DMS53 (cell line): ENCODE results near the gene KCNN3.

Source experiments
- DNase-seq: peaks from one replicate; lab custom pipeline; 2025; lab: John Stamatoyannopoulos, UW

KCNN3 gene

DNA sequence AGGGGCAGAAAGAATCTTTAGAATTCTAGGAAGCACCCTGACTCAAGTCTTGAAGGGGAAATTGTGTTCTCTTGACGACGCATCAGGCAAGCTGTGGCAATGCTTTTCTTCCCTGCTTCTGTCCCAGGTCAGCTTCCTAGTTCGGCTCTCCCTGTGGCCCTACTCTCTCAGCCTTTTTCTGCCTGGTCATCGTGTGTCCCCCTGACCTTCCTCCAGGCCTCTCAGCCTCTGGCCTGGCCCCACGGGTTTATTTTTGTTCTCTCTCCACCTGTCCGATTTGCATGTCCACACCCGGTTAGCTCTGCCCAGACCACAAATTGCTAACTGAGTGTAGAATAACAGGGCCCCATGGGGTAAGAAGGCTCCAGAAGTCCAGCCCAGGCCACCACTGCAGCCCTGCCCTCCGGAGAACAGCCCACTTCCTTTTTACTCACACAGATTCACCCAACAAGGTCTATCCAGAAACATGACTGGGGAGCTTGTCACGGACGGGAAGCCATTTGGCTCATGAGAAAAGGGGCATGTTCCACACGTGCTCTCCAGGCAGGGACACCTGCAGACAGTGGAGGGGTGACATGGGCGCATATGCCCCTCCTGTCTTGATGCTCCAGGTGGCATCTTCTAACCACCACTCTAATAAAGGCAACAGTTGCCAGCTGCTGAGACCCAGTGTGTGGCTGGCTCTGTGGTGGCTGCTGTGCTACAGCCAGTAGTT is 9.8 kb downstream of the KCNN3 start:
- no peak for DNase-seq

DNA sequence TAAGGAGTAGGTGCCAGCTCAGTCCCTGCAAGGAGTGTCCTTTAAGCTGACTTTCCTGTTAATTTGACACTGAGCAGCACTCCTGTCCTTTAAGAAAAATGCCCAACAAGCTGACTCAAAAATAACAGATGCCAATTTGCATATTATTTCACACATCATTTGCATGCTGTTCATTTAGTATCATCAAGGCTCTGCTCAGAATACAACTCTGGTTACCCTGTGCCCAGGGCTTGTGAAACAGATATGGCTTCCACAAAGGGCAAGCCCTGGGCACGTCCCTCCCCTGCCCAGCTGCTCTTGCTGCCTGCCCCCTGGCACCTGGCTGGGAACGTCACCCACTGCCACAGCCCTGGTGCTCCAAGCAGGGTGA is 10.3 kb downstream of the KCNN3 start:
- no peak for DNase-seq

DNA sequence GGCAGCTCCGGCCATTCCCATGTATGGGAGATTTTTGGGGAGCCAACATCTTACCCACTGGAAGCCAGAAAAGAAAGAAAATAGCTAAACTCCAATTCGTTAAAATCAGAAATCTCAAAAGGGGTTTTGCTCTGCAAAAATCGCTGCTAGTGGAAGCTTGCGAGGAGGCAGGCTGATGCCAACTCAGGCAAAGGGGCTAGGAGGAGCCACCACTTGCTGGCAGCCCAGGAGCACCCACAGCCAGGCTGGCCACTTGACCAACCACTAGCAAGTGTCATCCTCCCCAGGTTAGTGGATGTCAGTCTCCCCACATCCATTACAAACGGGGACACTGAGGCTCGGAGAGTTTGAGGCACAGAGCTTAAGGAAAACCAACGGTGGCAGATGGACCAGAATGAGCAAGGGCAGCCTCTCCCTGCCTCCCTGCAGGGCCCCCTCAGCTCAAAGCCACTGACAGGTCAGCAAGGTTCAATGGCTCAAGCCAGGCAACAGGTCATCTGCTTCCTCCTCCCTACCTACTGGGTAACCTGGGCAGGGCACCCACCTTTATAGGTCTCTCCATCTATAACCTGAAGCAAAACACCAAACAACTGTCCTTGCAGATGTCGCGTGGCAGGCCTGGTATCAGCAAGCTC is 10.8 kb downstream of the KCNN3 start:
- no peak for DNase-seq

DNA sequence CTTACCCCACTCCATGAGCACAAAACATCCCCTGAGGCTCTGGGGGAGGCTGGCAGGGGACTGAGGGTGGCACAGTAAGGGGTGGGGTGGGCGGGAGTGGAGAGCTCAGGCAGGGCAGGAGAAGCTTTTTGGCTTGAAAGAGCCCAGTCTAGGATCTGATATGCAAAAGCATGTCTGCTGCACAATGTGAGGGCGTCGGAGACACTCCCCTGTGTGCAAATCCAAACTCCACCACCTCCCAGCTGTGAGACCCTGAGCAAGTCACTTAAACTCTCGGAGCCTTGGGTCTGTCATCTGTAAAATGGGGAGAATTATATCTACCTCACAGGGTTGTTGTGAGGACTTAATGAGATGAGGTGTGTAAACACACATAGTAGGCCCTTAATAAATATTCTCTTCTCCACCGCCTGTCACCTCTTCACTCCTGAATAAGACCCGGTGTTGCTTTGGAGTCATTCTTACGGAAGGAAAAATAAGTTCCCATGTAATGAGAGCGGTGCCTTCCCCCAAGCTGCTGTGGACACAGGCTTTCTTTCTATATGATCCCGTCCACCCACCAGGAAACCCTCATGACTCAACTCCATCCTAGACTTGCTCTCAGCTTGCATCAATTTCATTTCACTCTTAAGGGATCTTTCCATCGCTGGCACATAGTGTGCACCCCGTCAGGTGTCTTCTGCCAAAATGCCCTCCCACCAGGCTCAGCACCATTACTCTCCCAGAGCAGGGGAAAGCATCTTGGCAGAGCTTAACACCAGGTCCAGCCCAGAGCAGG is 12.5 kb downstream of the KCNN3 start:
- no peak for DNase-seq

DNA sequence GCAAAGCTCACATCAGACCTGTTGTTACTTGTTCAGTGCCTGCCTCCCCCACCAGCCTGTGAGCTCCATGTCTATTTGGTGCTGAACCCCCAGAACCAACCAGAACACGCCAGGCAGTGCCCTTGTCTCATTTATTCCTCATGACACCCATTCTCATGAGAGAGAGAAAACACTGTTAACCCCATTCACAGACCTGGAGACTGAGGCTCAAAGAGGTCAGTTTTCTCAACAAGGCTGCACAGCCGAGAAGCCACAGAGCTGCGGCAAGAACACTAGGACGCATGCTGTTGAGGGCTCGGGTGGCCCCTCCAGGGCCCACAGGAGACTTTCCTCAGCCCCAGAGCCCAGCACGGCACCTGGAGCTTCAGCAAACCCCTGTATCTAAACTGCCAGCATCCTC is 13.1 kb downstream of the KCNN3 start:
- no peak for DNase-seq

DNA sequence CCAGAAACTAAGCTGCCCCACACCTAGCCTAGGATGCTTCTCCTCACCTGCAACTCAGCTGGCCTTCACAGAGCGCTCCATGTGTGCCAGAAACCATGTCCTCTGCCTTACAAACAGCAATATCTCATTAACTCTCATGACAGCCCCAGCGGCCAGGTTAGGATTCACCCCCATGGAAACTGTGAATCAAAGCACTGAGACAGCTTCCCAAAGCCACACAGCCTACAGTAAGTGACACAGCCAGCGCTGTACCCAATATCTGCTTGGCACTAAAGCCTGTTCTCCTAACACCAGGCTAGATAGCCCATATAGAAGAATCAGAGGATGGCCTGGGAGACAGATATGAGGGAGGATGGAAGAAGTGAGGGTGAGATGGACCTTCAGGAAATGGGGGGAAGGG is 13.5 kb downstream of the KCNN3 start:
- DNase-seq, result no peak

DNA sequence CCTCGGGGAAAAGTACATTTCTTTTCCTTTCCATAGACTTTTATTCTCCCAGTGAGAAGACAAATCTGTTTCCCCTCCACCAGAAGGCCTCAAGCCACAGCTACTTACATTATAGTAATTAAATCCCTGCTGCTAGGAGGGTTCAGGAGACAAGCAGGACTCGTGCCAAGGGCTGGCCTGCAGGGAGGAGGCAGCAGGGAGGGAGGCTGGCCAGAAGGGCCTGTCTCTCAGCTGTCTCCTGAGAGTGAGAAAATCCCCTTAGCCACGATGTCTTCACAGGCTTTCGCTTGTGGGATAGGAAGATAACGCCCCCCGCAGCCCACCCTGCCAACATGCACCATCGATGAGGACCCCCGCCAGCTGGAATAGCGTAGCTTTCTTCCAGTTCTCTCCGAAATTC is 14.0 kb downstream of the KCNN3 start:
- DNase-seq, result no peak

DNA sequence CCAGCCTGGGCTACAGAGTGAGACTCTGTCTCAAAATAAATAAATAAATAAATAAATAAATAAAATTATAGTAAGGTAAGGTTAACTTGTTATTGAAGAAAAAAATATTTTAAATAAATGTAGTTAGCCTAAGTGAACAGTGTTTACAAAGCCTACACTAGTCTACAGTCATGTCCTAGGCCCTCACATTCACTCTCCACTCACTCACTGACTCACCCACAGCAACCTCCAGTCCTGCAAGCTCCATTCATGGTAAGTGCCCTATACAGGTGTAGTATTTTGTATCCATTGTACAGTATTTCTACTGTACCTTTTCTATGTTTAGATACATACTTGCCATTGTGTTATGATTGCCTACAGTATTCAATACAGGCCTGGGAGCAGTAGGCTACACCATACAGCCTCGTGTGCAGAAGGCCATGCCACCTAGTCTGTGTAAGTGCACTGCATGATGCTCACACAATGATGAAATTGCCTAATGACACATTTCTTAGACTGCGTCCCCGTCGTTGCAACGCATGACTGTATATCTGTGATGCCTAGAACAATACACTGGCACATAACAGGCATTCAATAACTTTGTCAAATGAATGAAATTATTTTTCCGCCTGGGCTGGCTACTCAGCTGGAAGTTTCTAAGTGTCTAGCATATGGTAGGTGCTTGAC is 14.8 kb downstream of the KCNN3 start:
- DNase-seq, result no peak

DNA sequence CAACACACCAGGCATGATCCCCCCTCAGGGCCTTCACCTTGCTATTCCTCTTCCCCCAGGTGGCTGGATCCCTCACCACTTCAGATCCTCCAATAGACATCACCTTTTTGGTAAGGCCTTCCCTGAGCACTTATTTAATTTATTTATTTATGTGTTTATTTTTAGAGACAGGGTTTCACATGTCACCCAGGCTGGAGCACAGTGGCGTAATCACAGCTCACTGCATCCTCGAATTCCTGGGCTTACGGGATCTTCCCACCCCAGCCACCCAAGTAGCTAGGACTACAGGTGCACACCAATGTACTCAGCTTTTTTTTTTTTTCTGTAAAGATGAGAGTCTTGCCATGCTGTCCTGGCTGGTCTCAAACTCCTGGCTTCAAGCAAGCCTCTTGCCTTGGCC is 17.2 kb downstream of the KCNN3 start:
- no peak for DNase-seq

DNA sequence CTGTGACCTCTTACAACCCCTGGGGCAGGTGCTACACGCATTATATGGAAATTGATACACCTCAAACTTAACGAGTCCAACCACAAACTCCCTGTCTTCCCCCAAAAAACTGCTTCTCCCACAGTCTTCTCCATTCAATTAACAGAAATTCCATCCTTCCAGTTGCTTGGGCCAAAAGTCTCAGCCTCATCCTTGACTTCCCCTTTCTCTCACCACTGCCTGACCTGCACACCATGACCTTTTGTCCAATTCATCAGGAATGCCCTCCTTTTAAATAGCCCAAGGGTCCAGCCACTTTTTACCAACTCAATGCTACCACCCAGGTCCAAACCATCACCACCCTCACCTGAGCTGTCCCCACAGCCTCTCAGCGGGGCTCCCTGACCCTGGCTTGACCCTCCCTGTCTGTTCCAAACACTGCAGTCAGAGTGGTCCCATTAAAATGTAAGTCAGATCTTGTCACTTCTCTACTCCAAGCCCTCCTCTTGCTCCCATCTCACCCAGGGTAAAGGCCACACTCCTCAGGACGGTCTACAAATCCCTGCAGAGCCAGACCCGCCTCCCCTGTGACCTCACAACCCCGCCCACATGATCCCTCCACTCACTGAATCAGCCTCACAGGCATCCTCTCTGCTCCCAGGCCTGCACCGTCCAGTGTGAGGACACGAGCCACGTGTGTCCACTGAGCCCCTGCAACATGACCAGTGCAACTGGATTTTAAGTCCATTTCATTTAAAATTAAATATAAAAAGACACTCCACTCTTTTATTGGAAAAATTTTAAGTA is 18.5 kb downstream of the KCNN3 start:
- DNase-seq, result no peak

DNA sequence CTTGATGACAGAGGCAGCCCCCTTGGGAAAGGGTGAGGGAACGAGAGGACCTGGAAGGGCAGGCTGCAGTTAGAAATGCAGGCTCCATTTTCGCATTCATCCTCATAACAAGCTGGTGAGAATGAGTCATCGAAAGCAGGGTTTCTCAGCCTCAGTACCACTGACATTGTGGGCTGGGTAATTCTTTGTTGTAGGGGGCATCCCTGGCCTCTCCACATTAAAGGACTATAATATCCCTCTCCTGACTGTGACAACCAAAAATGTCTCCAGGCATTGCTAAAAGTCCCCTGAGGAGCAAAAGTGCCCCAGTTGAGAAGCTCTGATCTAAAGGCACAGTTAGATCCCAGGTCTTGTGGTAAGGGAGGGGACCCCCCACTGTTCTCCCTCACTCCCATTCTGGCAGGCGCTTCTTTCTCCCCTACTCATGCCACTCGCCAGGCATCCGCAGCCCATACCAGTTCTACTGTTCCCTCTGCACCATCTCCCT is 20.4 kb downstream of the KCNN3 start:
- no peak for DNase-seq

DNA sequence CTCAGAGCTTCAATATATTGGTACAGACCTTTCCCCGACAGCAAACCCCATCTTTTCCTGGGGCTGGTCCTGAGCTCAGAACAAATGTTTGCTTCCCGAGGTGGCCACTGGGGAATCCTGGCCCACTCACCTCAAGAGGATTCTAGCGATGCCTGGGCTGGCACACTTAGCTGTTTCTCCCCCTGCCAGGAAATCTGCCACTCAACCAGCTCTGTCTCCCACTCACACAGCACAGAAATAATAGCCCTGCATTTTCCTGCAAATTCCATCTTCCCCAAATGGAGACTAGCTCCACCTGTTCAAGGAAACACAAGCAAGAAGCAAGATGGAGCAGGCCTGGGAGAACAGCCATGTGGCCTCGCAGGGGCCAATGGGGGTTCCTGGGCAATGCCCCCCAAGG is 21.1 kb downstream of the KCNN3 start:
- DNase-seq, result no peak

DNA sequence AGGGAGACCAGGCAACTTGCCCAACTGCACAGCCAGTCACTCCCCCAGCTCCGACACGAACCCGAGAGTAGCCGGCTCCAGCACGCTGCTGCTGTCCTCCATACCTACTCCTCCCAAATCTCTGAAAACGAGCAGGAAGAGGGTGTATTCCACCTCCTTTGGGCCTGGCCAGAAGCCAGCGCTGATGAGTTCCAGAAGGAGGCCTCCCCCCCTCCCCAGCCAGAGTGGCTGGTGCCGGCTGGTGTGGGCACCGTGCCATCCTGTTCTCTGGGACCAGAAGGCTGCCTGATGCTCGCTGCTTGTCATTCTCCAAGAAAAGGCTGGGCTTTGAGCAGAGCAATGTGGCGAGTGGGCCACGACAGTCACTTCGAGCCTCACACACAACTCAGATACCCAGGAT is 22.2 kb downstream of the KCNN3 start:
- no peak for DNase-seq

DNA sequence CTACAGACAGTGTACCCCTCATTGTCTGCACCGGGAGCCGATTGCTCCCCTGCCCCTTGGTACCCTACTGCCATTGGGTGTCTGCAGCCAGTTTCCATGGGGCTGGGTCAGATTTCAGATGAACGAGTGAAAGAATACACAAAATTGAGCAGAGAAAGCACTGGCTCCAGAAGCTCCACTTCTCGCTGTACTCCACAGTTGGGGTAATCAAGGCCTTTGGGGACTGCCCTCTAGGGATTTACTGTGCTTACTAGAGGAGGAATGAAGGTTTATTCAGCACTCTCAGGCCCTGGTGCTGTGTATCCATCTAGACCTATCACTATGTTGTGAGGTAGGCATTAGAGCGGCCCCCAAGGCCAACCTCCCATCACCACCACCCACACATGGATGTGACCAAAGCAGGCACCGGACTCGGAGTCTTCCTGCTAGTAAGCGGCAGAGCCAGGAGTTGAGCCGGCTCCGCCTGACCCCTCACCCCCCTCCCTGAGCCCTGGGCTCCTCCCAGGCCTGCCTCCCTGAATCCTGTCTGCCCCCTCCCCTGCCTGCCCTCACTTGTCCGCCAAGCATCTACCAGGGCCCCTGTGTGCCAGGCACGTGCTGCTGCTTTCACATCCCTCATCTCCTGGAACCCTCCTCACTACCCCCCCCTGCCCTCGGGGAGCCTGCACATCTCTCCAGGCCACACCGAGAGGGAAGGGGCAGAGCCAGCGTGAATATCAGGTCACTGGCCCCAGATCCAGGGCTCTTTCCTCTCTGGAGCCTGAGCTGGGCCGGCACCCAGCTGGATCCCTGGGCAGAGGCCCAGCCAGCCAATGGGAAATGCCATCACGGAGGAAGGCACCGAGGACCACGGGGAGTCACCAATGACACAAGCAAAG is 23.3 kb downstream of the KCNN3 start:
- DNase-seq, result no peak

DNA sequence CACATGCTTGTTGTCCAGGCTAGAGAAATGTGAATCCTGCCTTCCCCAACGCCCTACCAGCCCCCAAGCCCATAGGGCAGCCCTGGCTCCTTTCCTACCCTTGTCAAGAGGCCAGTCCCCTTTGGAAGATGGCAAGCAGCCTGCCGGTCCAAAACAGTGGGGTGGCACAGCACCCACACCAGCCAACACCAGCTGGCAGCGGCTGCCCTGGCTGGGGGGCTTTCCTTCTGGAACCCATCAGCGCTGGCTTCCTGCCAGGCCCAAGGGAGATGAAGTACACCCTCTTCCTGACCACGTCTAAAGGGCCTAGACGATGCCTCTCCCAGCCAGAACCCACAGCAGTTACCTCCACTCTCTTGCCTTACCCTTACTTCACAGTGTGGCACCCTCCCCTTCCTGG is 24.2 kb downstream of the KCNN3 start:
- DNase-seq, result no peak

DNA sequence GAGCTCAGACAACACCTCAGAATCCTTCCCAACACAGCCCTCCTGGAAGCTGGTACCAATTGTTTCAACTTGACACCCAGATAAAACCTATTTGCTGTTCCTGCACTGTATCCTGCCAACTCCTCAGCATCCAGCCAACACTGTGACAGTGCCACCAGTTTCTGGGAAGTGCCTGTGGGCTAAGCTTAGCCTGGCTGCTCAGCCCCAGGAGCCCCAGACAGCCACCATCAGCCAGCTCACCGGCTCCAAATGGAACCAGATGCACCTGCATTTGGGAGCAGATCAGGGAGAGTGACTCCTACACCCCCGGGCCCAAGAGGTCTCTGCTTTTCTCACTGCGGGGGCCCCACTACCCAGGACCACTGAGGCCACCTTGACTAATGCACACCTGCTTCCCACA is 24.9 kb downstream of the KCNN3 start:
- no peak for DNase-seq

DNA sequence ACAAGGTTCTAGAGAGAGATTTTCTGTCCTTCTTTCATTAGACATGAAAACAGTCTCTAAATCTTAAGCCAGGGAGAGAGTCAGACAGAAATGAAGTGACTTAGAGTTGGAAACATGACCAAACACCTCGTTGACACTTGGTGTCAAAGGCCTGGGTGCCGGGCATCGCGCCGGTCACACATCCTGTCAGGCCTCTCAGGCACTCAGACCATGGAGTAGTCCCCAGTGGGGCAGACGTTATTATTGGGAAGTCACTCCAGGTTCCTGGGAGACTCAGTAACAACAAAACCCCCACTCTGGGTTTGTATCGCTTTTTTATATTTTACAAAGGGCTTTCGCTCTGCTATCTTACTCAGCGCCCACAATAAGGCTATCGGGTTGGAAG is 25.8 kb downstream of the KCNN3 start:
- no peak for DNase-seq

DNA sequence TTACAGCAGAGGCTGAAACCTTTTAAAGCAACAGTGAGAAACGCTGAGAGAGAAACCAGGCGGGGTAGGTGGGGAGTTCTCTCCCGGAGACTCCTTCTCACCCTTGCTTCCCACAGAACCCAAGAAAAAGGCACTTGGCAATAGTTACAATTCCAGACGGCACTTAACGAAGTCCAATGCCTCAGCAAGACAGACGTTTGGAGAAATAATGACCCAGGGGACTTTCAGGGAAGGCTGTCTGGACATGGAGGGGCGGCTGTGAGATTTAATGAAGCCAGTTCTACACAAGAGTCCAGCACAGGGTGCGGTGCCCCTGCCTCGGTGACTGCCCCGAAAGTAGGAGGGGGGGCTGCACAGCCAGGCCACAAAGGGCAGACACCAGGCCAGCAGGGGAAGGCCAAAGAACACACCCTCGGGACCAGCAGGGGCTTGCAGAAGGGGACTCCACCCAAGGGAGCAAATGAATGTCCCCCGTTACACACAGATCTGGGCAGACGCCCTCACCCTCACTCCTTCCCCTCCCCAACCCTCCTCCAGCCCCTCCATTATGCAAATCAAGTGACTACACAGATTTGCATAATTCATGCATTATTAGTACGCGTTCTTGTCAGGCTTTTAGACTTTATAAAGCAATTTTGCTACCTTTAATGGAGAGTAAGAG is 26.3 kb downstream of the KCNN3 start:
- DNase-seq, result no peak

DNA sequence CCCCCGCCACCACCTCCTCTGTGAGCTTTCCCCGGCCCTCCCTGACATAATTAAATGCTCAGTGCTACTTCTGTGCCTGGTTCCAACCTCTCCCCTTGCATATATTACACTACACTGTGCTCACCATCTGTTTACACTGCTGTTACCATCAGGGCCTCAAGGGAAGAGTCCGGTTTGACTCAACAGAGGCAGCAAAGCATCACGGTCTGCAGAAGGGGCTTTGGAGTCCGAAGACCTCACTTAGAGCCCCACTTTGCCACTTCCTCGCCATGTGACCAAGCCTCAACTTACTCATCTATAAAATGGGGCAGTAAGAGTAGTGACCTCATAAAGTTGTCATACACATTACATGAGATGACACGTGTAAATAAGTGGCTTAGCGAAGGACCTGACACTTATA is 27.4 kb downstream of the KCNN3 start:
- DNase-seq, result no peak

DNA sequence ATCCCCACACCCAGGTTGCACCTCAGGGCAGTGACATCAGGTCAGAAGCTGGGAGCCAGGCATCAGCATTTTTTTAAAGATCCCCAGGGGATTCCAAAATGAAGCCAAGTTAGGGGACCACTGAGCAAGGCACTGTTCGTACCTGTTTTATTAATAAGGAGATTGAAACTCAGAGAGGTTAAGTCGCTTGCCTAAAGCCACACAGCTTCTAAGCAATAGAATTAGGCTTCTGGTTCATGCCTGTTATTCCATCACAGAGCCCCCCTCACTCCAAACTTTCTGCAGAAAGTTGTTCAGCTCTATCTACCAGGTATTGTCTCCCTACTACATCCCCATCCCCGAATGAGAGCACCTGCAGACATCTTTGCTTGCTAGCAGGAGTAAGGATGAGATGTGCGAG is 28.7 kb downstream of the KCNN3 start:
- no peak for DNase-seq
